Limb (tissue), 2 donors: ENCODE measurements around the gene FCF1.
"Not testable (repeated sequence)": the region's sequence is repeated elsewhere in the genome, so short reads cannot be mapped to it uniquely, and the experiment has no call there.

Experiments used
- DNase-seq, 2 donors: peaks; one replicate each; pipeline ENCODE4 v3.0.0-alpha.2; 2016; ENCODE audit errors: extremely low spot score in 2 of 2

FCF1 gene

GRCh38 chr14:74698465-74698864 lies 14.5 kb upstream of the FCF1 start:
- DNase-seq = no peak

GRCh38 chr14:74702293-74702692 lies 10.7 kb upstream of the FCF1 start:
- DNase-seq = no peak

GRCh38 chr14:74703043-74703442 lies 9.9 kb upstream of the FCF1 start:
- DNase-seq = no peak

- DNase-seq = no peak
Measured at GRCh38 chr14:74704656-74705055, 8.3 kb upstream of the FCF1 start.

- DNase-seq = no peak
Measured at GRCh38 chr14:74705613-74706500, 7.1 kb upstream of the FCF1 start.

GRCh38 chr14:74710480-74710879 lies 2.5 kb upstream of the FCF1 start:
- DNase-seq = no peak

- no peak for DNase-seq
Measured at GRCh38 chr14:74711651-74712050, 1.3 kb upstream of the FCF1 start.

GRCh38 chr14:74713395-74713735 lies 421 bp downstream of the FCF1 start:
- DNase-seq = no peak

GRCh38 chr14:74720526-74720925 lies 7.6 kb downstream of the FCF1 start:
- no peak for DNase-seq

- no peak for DNase-seq
Measured at GRCh38 chr14:74723134-74723533, 10.2 kb downstream of the FCF1 start.

- no peak for DNase-seq
Measured at GRCh38 chr14:74732387-74732786, 19.4 kb downstream of the FCF1 start.

- no peak for DNase-seq
Measured at GRCh38 chr14:74733221-74733620, 20.3 kb downstream of the FCF1 start.

GRCh38 chr14:74735125-74735524 lies 22.2 kb downstream of the FCF1 start:
- DNase-seq = no peak

- no peak for DNase-seq
Measured at GRCh38 chr14:74737753-74738325, 24.9 kb downstream of the FCF1 start.

- DNase-seq = no peak
Measured at GRCh38 chr14:74739293-74740030, 26.5 kb downstream of the FCF1 start.

- DNase-seq = no peak
Measured at GRCh38 chr14:74747237-74747636, 34.3 kb downstream of the FCF1 start.

- DNase-seq = no peak
Measured at GRCh38 chr14:74754157-74754556, 41.2 kb downstream of the FCF1 start.

- DNase-seq = no peak
Measured at GRCh38 chr14:74754899-74755298, 42.0 kb downstream of the FCF1 start.

GRCh38 chr14:74756326-74756725 lies 43.4 kb downstream of the FCF1 start:
- DNase-seq = no peak

- DNase-seq = not testable (repeated sequence)
Measured at GRCh38 chr14:74758505-74758904, 45.6 kb downstream of the FCF1 start.

GRCh38 chr14:74762917-74763802 lies 50.2 kb downstream of the FCF1 start, which contains the start of gene YLPM1:
TSS of gene YLPM1 (plus strand) at chr14:74763316. CDS start at chr14:74763490, 174 bp downstream.
- peak; percentile 93 to 98 for DNase-seq
